HG02852 (cell line): Measurements from ENCODE around the gene HPSE2.
"Not testable (repeated sequence)": the region's sequence is repeated elsewhere in the genome, so short reads cannot be mapped to it uniquely, and the experiment has no call there.

Experiments used
- ATAC-seq: cut with Tn5 transposase; IDR thresholded peaks from one replicate; pipeline ENCODE4 v1.9.1; 2021; ENCODE audit warnings: mild to moderate bottlenecking, moderate library complexity; ENCODE audit not compliant: unreplicated experiment

The HPSE2 gene

GRCh38 chr10:98517672-98518071 lies 718.0 kb downstream of the HPSE2 start:
- ATAC-seq = no peak

GRCh38 chr10:98516352-98516751 lies 719.3 kb downstream of the HPSE2 start:
- no peak for ATAC-seq

GRCh38 chr10:98513704-98514103 lies 721.9 kb downstream of the HPSE2 start:
- no peak for ATAC-seq

GRCh38 chr10:98511876-98512275 lies 723.8 kb downstream of the HPSE2 start:
- ATAC-seq = no peak

- no peak for ATAC-seq
Measured at GRCh38 chr10:98510412-98510995, 725.1 kb downstream of the HPSE2 start.

GRCh38 chr10:98509745-98510144 lies 725.9 kb downstream of the HPSE2 start:
- no peak for ATAC-seq

GRCh38 chr10:98502535-98502934 lies 733.1 kb downstream of the HPSE2 start:
- ATAC-seq = not testable (repeated sequence)

GRCh38 chr10:98492763-98493162 lies 742.9 kb downstream of the HPSE2 start:
- no peak for ATAC-seq

- ATAC-seq = no peak
Measured at GRCh38 chr10:98489561-98490481, 745.8 kb downstream of the HPSE2 start.

GRCh38 chr10:98488669-98489430 lies 746.8 kb downstream of the HPSE2 start:
- ATAC-seq = no peak

GRCh38 chr10:98487649-98488048 lies 748.0 kb downstream of the HPSE2 start:
- ATAC-seq = no peak

- no peak for ATAC-seq
Measured at GRCh38 chr10:98486421-98486820, 749.2 kb downstream of the HPSE2 start.

- no peak for ATAC-seq
Measured at GRCh38 chr10:98485959-98486358, 749.7 kb downstream of the HPSE2 start.

- ATAC-seq = no peak
Measured at GRCh38 chr10:98483658-98484057, 752.0 kb downstream of the HPSE2 start.

GRCh38 chr10:98482096-98482495 lies 753.6 kb downstream of the HPSE2 start:
- no peak for ATAC-seq

- ATAC-seq = no peak
Measured at GRCh38 chr10:98481404-98481945, 754.2 kb downstream of the HPSE2 start.

- ATAC-seq = no peak
Measured at GRCh38 chr10:98478430-98479222, 757.0 kb downstream of the HPSE2 start.

- ATAC-seq = no peak
Measured at GRCh38 chr10:98477861-98478260, 757.8 kb downstream of the HPSE2 start.

GRCh38 chr10:98474628-98475027 lies 761.0 kb downstream of the HPSE2 start:
- peak; percentile 68 for ATAC-seq

- no peak for ATAC-seq
Measured at GRCh38 chr10:98472196-98472595, 763.5 kb downstream of the HPSE2 start.
